ENCODE measurements around the gene CASP5.

Gene CASP5

DNA sequence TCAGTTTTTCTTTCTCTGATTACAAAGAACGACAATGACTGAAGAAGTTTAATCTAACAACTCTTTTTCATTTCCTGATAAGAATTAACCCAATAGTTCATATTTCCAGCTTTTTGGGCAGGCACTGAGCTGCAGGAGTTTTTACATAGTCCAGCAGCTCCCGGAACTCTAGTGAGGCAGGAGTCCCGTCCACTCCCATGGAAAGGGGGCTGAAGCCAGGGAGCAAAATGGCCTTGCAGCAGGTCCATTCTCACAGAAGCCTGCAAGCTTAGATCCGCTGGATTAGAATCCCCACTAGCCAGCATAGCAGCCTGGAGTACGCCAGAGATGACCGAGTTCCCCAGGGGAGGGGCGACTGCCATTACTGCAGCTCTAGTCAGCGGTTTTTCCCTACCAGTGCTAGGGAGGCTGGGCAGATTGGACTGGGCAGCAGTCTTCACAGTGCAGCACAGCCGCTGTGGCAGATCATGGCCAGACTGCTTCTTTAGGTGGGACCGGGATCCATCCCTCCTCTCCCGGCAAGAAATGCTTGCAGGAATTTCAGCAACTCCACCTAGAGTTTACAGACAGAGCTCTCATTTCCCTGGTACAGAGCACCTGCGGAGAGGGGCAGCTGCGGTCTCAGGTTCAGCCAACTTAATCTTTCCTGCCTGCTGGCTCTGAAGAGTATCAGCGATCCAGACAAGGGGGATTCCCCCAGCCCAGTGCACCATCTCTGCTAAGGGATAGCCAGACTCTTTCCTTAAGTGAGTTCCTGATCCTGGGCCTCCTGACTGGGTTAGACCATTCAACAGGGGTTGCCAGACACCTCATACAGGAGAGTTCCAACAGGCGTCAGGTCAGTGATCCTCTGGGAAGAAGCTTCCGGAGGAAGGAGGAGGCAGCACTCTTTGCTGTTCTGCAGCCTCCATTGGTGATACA lies 53.9 kb downstream of the CASP5 start:
- no peaks in the 10 kb centered on the region for H3K27me3 ChIP-seq (ENCODE audit: control insufficient read depth, insufficient read depth, low read length, poor library complexity, severe bottlenecking)
- no peaks in the 10 kb centered on the region for H3K4me1 ChIP-seq (ENCODE audit: control insufficient read depth, insufficient read depth, low read length)
- no peak overlapping the region for H3K4me3 ChIP-seq (ENCODE audit: insufficient read depth, low read depth, low read length)
- 84 to 86% methylated on average over 16 of the region's 16 CpGs for WGBS, 2 experiments
- H3K27ac ChIP-seq (ENCODE audit: insufficient read depth, low read depth, low read length, poor library complexity, severe bottlenecking): no peak overlapping the region
- H3K36me3 ChIP-seq (ENCODE audit: control insufficient read depth, insufficient read depth, low read length): no peaks in the 10 kb centered on the region
- no peaks in the 10 kb centered on the region for H3K9me3 ChIP-seq (ENCODE audit: control insufficient read depth, low read length)

DNA sequence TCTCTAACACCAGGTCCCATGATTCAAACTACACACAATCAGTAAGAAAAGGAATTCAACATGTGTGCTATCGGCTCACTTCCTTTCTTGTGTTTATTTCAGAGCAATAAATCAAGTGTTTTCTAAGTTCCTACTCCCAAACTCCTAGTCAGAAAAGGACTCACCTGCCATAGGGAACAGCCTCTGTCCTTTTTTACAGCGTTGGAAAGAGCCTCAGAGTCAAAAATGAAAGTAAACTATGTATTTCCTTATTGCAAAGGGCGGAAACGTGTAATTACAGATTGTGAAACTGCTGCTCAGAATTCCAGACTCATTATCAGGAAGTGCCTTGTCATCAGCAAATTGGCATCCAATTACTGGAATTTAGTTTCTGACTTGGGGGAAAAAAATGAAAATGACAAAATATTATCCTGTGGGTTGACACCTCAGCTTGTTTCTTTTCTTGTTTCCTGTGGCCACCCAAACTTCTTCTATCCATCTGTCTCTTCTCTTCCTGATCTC lies 54.6 kb downstream of the CASP5 start, which contains the start of gene CASP4:
Gene CASP4, minus strand, starts transcription at position 220 of the 501 bp plus-strand sequence. Its CDS starts 49 bp downstream, at position 171.
- Histone ChIP-seq H3K9me3 (ENCODE audit: control insufficient read depth, low read length) (no peaks in the 10 kb centered on the region), H3K4me3 (ENCODE audit: insufficient read depth, low read depth, low read length) (no peak within 1 kb of the TSS), H3K27ac (ENCODE audit: insufficient read depth, low read depth, low read length, poor library complexity, severe bottlenecking) (no peak within 1 kb of the TSS), H3K27me3 (ENCODE audit: control insufficient read depth, insufficient read depth, low read length, poor library complexity, severe bottlenecking) (no peaks in the 10 kb centered on the region), H3K36me3 (ENCODE audit: control insufficient read depth, insufficient read depth, low read length) (no peaks in the 10 kb centered on the region), H3K4me1 (ENCODE audit: control insufficient read depth, insufficient read depth, low read length) (no peaks in the 10 kb centered on the region)
- WGBS, 2 experiments: 95% methylated on average over 4 of the region's 4 CpGs

DNA sequence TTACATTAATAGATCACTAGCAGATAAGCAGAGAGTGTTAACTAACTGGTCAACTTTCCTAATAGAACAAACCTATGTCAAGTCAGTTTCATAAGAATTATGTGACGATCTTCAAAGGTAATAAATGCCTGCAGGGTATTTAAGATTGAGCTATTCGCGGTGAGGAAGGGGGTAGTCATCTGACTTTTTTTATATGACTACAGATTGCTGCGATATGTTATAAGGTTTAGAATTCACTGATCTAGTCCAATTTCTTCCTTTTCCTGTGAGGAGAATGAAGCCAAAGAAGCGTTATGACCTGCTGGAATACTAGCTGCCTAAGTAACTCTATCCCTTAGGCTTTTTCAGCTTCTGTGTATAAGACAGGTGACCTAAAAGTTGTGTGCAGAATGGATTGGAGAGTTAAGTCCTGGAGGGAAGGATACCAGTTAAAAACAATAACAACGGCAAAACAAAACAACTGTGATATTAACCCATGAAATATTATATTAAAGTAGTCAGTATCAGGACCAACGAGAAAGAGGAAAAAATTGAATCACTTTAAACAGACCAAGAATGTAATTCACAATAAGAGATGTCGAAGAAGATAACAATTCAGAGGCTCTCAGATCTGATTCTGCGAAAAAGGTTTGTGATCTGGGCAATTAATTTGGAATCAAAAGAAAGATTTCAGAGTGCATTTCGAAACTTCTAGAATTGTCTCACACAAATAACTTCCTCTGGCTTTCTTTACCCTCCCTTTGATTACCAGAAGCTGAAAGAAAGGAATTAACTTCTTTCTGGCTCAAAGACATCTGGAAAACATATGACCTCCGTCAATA lies 55.2 kb downstream of the CASP5 start:
- WGBS, 2 experiments: 96 to 97% methylated on average over 9 to 10 of the region's 11 CpGs
- no peaks in the 10 kb centered on the region for H3K36me3 ChIP-seq (ENCODE audit: control insufficient read depth, insufficient read depth, low read length)
- no peaks in the 10 kb centered on the region for H3K9me3 ChIP-seq (ENCODE audit: control insufficient read depth, low read length)
- H3K4me3 ChIP-seq (ENCODE audit: insufficient read depth, low read depth, low read length): no peak overlapping the region
- H3K27ac ChIP-seq (ENCODE audit: insufficient read depth, low read depth, low read length, poor library complexity, severe bottlenecking): no peak overlapping the region
- H3K4me1 ChIP-seq (ENCODE audit: control insufficient read depth, insufficient read depth, low read length): no peaks in the 10 kb centered on the region
- H3K27me3 ChIP-seq (ENCODE audit: control insufficient read depth, insufficient read depth, low read length, poor library complexity, severe bottlenecking): no peaks in the 10 kb centered on the region

DNA sequence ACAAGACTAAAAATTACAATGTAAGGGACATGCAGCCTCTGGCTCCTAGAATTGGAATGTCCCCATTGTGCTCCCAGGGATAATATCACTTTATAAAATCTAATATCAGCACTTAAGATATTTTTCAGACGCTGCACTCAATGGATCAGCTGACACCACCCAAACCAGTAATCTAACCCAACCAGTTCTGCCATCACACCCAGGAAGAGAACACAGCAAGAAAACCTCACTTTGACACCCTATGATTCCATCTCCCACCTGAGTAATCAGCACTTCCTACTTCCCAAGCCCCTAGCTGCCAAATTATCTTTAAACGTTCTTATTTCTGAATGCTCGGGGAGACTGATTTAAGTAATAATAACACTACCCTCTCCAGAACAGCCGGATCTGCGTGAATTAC lies 57.2 kb downstream of the CASP5 start:
- no peaks in the 10 kb centered on the region for H3K27me3 ChIP-seq (ENCODE audit: control insufficient read depth, insufficient read depth, low read length, poor library complexity, severe bottlenecking)
- H3K9me3 ChIP-seq (ENCODE audit: control insufficient read depth, low read length): no peaks in the 10 kb centered on the region
- no peak overlapping the region for H3K4me3 ChIP-seq (ENCODE audit: insufficient read depth, low read depth, low read length)
- H3K27ac ChIP-seq (ENCODE audit: insufficient read depth, low read depth, low read length, poor library complexity, severe bottlenecking): no peak overlapping the region
- no peaks in the 10 kb centered on the region for H3K4me1 ChIP-seq (ENCODE audit: control insufficient read depth, insufficient read depth, low read length)
- WGBS, 2 experiments: 92 to 94% methylated on average over 5 of the region's 5 CpGs
- H3K36me3 ChIP-seq (ENCODE audit: control insufficient read depth, insufficient read depth, low read length): no peaks in the 10 kb centered on the region

DNA sequence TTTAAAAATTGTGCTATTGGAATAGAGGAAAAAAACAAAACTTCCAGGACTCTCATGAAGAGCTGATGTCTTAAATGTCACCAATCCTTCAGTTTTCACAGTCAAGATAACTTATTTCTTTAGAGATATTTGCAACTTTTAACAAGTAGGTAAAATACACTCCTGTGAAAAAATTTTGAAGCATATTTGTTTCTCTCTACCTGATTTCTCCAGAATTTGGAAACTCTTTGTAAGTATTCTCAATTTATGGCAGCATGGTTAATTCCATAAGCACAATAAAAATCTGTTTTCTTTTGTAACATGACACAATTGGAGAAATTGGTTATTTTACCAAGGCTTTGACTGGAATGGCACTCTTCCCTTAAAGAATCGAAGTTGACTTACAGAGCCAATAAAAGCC lies 58.7 kb downstream of the CASP5 start:
- H3K27me3 ChIP-seq (ENCODE audit: control insufficient read depth, insufficient read depth, low read length, poor library complexity, severe bottlenecking): no peaks in the 10 kb centered on the region
- WGBS, 2 experiments: 100% methylated on average over 1 of the region's 1 CpG
- no peak overlapping the region for H3K27ac ChIP-seq (ENCODE audit: insufficient read depth, low read depth, low read length, poor library complexity, severe bottlenecking)
- H3K4me3 ChIP-seq (ENCODE audit: insufficient read depth, low read depth, low read length): no peak overlapping the region
- no peaks in the 10 kb centered on the region for H3K36me3 ChIP-seq (ENCODE audit: control insufficient read depth, insufficient read depth, low read length)
- no peaks in the 10 kb centered on the region for H3K4me1 ChIP-seq (ENCODE audit: control insufficient read depth, insufficient read depth, low read length)
- H3K9me3 ChIP-seq (ENCODE audit: control insufficient read depth, low read length): no peaks in the 10 kb centered on the region

DNA sequence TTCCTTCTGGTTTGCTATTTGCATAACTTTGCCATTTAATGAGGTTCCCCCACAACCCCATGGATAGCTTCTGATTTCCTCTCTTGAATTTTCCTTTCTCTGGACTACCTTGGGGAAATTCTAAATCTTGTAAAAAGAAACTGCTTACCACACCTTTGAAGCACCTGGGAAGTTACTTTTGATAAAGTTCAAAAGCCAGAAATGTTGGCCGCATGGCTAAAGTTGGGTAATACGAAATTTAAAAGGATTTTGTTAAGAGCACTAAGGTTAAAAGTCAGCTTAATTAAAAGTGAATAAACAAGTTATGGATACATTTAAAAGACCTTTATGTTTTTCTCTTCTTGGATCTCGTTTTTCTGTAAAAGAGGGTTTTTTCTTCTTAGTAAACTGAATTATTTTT lies 60.1 kb downstream of the CASP5 start:
- WGBS, 2 experiments: 69 to 100% methylated on average over 2 of the region's 3 CpGs
- no peaks in the 10 kb centered on the region for H3K4me1 ChIP-seq (ENCODE audit: control insufficient read depth, insufficient read depth, low read length)
- no peaks in the 10 kb centered on the region for H3K36me3 ChIP-seq (ENCODE audit: control insufficient read depth, insufficient read depth, low read length)
- no peak overlapping the region for H3K27ac ChIP-seq (ENCODE audit: insufficient read depth, low read depth, low read length, poor library complexity, severe bottlenecking)
- H3K4me3 ChIP-seq (ENCODE audit: insufficient read depth, low read depth, low read length): no peak overlapping the region
- no peaks in the 10 kb centered on the region for H3K9me3 ChIP-seq (ENCODE audit: control insufficient read depth, low read length)
- H3K27me3 ChIP-seq (ENCODE audit: control insufficient read depth, insufficient read depth, low read length, poor library complexity, severe bottlenecking): no peaks in the 10 kb centered on the region

DNA sequence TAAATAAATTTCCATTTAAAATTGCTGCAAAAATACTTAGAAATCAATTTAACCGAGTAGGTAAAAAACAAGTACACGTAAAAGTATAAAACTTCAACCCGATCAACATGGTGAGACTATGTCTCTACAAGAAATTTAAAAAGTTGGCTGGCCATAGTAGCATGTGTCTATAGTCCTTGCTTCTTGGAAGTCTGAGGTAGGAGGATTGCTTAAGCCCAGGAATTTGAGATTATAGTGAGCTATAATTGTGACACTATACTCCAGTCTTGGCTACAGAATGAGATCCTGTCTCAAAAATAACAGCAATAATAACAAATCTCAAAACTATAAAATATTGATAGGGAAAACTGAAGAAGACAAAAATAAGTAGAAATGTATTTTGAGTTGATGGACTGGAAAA lies 65.7 kb downstream of the CASP5 start:
- 93 to 97% methylated on average over 3 of the region's 3 CpGs for WGBS, 2 experiments
- no peaks in the 10 kb centered on the region for H3K36me3 ChIP-seq (ENCODE audit: control insufficient read depth, insufficient read depth, low read length)
- H3K27ac ChIP-seq (ENCODE audit: insufficient read depth, low read depth, low read length, poor library complexity, severe bottlenecking): no peak overlapping the region

DNA sequence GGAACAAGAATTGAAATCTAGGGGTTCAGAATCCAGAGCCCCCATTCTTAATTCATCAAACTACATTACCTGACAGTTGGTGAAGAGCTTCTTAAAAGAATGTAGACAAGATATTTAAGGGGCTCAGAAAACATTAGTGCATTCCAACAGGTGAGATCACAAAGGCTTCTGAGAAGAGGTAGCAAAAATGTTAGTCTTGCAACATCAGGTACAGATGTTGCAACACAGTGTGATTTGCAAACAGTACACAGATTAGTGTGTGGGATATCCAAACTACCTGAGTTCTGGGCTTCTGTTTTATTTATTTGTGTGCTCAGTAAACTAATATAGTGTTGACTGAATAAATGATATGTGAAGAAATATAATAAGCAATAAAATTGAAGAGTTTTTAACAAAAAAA lies 66.4 kb downstream of the CASP5 start:
- H3K4me1 ChIP-seq (ENCODE audit: control insufficient read depth, insufficient read depth, low read length): no peaks in the 10 kb centered on the region
- H3K27ac ChIP-seq (ENCODE audit: insufficient read depth, low read depth, low read length, poor library complexity, severe bottlenecking): no peak overlapping the region
- H3K4me3 ChIP-seq (ENCODE audit: insufficient read depth, low read depth, low read length): no peak overlapping the region
- H3K9me3 ChIP-seq (ENCODE audit: control insufficient read depth, low read length): no peaks in the 10 kb centered on the region
- no peaks in the 10 kb centered on the region for H3K27me3 ChIP-seq (ENCODE audit: control insufficient read depth, insufficient read depth, low read length, poor library complexity, severe bottlenecking)
- H3K36me3 ChIP-seq (ENCODE audit: control insufficient read depth, insufficient read depth, low read length): no peaks in the 10 kb centered on the region

More for the DNA sequence above, 65.7 kb downstream of the CASP5 start:
- Histone ChIP-seq H3K27me3 (ENCODE audit: control insufficient read depth, insufficient read depth, low read length, poor library complexity, severe bottlenecking) (no peaks in the 10 kb centered on the region), H3K4me3 (ENCODE audit: insufficient read depth, low read depth, low read length) (no peak overlapping the region), H3K4me1 (ENCODE audit: control insufficient read depth, insufficient read depth, low read length) (no peaks in the 10 kb centered on the region), H3K9me3 (ENCODE audit: control insufficient read depth, low read length) (no peaks in the 10 kb centered on the region)

DNA sequence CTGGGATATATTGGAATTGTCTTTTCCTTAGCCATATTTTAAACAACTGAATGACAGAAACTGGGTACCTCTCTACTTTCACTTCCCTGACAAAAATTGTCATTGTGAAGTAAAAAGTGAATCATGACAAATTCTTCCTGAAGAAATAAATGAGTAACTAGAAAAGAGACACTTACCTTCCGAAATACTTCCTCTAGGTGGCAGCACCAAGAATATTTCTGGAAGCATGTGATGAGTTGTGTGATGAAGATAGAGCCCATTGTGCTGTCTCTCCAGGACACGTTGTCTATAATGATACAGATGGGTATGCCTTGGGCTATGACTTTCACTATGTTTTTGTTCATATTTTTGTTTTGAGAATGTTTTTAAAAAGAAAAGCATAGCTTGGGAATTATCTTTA lies 76.1 kb downstream of the CASP5 start:
- WGBS, 2 experiments: 47% methylated on average over 2 of the region's 2 CpGs
- no peaks in the 10 kb centered on the region for H3K27me3 ChIP-seq (ENCODE audit: control insufficient read depth, insufficient read depth, low read length, poor library complexity, severe bottlenecking)
- H3K4me3 ChIP-seq (ENCODE audit: insufficient read depth, low read depth, low read length): no peak overlapping the region
- H3K9me3 ChIP-seq (ENCODE audit: control insufficient read depth, low read length): no peaks in the 10 kb centered on the region
- H3K36me3 ChIP-seq (ENCODE audit: control insufficient read depth, insufficient read depth, low read length): no peaks in the 10 kb centered on the region
- H3K4me1 ChIP-seq (ENCODE audit: control insufficient read depth, insufficient read depth, low read length): no peaks in the 10 kb centered on the region
- no peak overlapping the region for H3K27ac ChIP-seq (ENCODE audit: insufficient read depth, low read depth, low read length, poor library complexity, severe bottlenecking)

Measured in ectodermal cell (in vitro differentiated cells).